Keratinocyte (primary cell): ENCODE data around the gene SDF2L1. TPM values are rescaled to one million over a fixed set of nuclear protein-coding genes. Genes with fewer than 3 reads are reported as not detected.

Experiments
- DNase-seq: peaks from one replicate; pipeline ENCODE4 v3.0.0-alpha.2; 2011; ENCODE audit warnings: low read depth, missing footprints, low spot score
- FAIRE-seq: peaks from 2 replicates; lab custom pipeline; 2011; peaks lifted over from hg19 to GRCh38; lab: Jason Lieb, UNC
- H2AFZ ChIP-seq: 2 replicates; pipeline ENCODE4 v1.6.0; 2012; ENCODE audit warnings: low read length, control low read depth, inconsistent platforms; ENCODE audit not compliant: control insufficient read depth
- H3K27ac ChIP-seq: 2 replicates; pipeline ENCODE4 v1.5.1; 2011; ENCODE audit warnings: low read length; ENCODE audit not compliant: control insufficient read depth, insufficient read depth
- H3K27me3 ChIP-seq: 3 replicates; pipeline ENCODE4 v1.6.0; 2011; ENCODE audit warnings: low read length; ENCODE audit not compliant: control insufficient read depth, insufficient read depth; ENCODE audit errors: extremely low read depth
- H3K36me3 ChIP-seq, 2 experiments: 2 replicates in 1 of 2; 3 replicates in 1 of 2; pipeline ENCODE4 v1.5.1; 2011; ENCODE audit warnings: low read length in 2 of 2, mild to moderate bottlenecking in 1 of 2; ENCODE audit not compliant: control insufficient read depth in 2 of 2, insufficient read depth in 2 of 2; ENCODE audit errors: extremely low read depth in 1 of 2
- H3K4me1 ChIP-seq: 3 replicates; pipeline ENCODE4 v1.5.1; 2011; ENCODE audit warnings: low read length; ENCODE audit not compliant: control insufficient read depth, insufficient read depth; ENCODE audit errors: extremely low read depth
- H3K4me2 ChIP-seq: 3 replicates; pipeline ENCODE4 v1.6.0; 2011; ENCODE audit warnings: low read depth, low read length; ENCODE audit not compliant: control insufficient read depth, insufficient read depth; ENCODE audit errors: extremely low read depth
- H3K4me3 ChIP-seq, 3 experiments: fragments of 200-600 bp in 1 of 3; sonication (generic) in 1 of 3; 2 replicates in 2 of 3; 3 replicates in 1 of 3; pipeline ENCODE4 v1.5.1; 2011 to 2016; ENCODE audit warnings: low read length in 3 of 3, mild to moderate bottlenecking in 3 of 3, control low read depth in 2 of 3, inconsistent platforms in 1 of 3, low read depth in 1 of 3, mixed read lengths in 1 of 3, mixed run types in 1 of 3, moderate library complexity in 1 of 3; ENCODE audit not compliant: control insufficient read depth in 2 of 3, insufficient read depth in 2 of 3; ENCODE audit errors: extremely low read depth in 1 of 3
- H3K79me2 ChIP-seq: 2 replicates; pipeline ENCODE4 v1.6.0; 2012; ENCODE audit warnings: low read length; ENCODE audit not compliant: control insufficient read depth, insufficient read depth
- H3K9ac ChIP-seq: 3 replicates; pipeline ENCODE4 v1.6.0; 2011; ENCODE audit warnings: low read length; ENCODE audit not compliant: control insufficient read depth, insufficient read depth; ENCODE audit errors: extremely low read depth
- H3K9me1 ChIP-seq: 3 replicates; pipeline ENCODE4 v1.6.0; 2011; ENCODE audit warnings: low read length; ENCODE audit not compliant: control insufficient read depth, insufficient read depth; ENCODE audit errors: extremely low read depth
- H3K9me3 ChIP-seq: 2 replicates; pipeline ENCODE4 v1.5.1; 2012; ENCODE audit warnings: low read depth, low read length; ENCODE audit not compliant: control insufficient read depth
- H4K20me1 ChIP-seq: 3 replicates; pipeline ENCODE4 v1.6.0; 2011; ENCODE audit warnings: low read length; ENCODE audit not compliant: control insufficient read depth, insufficient read depth; ENCODE audit errors: extremely low read depth
- EZH2 ChIP-seq: IDR thresholded peaks from one replicate; pipeline ENCODE4 v1.6.1; 2012; ENCODE audit warnings: inconsistent platforms, mild to moderate bottlenecking, low read length, moderate library complexity
- dilution Hi-C: fragments of 300-500 bp; cut with MboI; formaldehyde crosslinking; loops from one replicate; pipeline ENCODE4 v1.7.0; 2020; ENCODE audit warnings: low sequenced_read_pairs; ENCODE audit not compliant: extremely low pct_ligation_motif_present
- polyA plus RNA-seq, 5 experiments: library from polyadenylated mRNA; depleted of rRNA in 3 of 5; stranded (reverse) in 3 of 5; stranded (forward) in 1 of 5; unstranded in 1 of 5; fragments of >200 nt; gene quantifications; 1 replicate in 1 of 5; 2 replicates in 3 of 5; 3 replicates in 1 of 5; pipeline versions ENCODE4 v1.2.1 to v1.2.3, GENCODE V29; 2011 to 2012; ENCODE audit warnings: missing spikeins in 2 of 5, low read depth in 1 of 5, low replicate concordance in 1 of 5
- TF ChIP-seq, protein P1 (sequence below), 3 experiments: IDR thresholded peaks in 1 of 3; conservative IDR thresholded peaks in 1 of 3; optimal IDR thresholded peaks in 1 of 3; 2 replicates in 2 of 3; 3 replicates in 1 of 3; pipeline versions ENCODE3 to v1.5.1; 2011; ENCODE audit warnings: low read length in 3 of 3, mild to moderate bottlenecking in 3 of 3, moderate library complexity in 2 of 3, control low read depth in 1 of 3, inconsistent platforms in 1 of 3; ENCODE audit not compliant: insufficient read depth in 2 of 3; ENCODE audit errors: extremely low read depth in 1 of 3

SDF2L1 gene
- polyA plus RNA-seq, 1 donor (not counting 4 experiments of a cell fraction or from before 2014, with no cell fraction given) = 25.6 TPM

DNA sequence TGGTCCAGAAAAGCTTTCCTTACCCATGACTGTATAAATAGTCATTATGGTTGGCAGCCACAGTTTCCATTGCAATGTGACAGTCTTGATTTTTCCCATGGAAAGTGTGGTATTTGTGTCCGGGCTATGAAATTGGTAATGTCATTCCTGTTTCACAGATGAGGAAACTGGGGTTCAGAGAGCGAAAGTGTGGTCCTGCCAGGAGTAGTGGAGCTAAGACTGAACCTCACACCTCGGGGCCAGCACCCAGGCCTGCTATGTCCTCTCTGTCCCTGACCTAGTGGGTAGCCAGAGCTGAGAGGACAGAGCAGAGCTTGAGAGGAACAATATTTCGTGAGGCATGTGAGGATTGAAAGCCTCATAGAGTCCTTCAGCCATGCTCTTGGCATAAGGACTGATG lies 11.1 kb upstream of the SDF2L1 start:
- Histone ChIP-seq H3K79me2 (peaks cover 35% of the 10 kb centered on the region), H4K20me1 (peaks cover 3% of the 10 kb centered on the region), H3K9me1 (no peaks in the 10 kb centered on the region), H3K4me2 (no peak overlapping the region), H3K27me3 (no peaks in the 10 kb centered on the region), H3K36me3 (peaks cover 6 to 13% of the 10 kb centered on the region in 2 experiments), H3K9ac (no peak overlapping the region), H3K4me3 (no peak overlapping the region), H2AFZ (no peak overlapping the region), H3K4me1 (peaks cover 12% of the 10 kb centered on the region), H3K27ac (no peak overlapping the region), H3K9me3 (no peaks in the 10 kb centered on the region)
- TF ChIP-seq, protein P1, sequence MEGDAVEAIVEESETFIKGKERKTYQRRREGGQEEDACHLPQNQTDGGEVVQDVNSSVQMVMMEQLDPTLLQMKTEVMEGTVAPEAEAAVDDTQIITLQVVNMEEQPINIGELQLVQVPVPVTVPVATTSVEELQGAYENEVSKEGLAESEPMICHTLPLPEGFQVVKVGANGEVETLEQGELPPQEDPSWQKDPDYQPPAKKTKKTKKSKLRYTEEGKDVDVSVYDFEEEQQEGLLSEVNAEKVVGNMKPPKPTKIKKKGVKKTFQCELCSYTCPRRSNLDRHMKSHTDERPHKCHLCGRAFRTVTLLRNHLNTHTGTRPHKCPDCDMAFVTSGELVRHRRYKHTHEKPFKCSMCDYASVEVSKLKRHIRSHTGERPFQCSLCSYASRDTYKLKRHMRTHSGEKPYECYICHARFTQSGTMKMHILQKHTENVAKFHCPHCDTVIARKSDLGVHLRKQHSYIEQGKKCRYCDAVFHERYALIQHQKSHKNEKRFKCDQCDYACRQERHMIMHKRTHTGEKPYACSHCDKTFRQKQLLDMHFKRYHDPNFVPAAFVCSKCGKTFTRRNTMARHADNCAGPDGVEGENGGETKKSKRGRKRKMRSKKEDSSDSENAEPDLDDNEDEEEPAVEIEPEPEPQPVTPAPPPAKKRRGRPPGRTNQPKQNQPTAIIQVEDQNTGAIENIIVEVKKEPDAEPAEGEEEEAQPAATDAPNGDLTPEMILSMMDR (optimal IDR thresholded peaks at IDR 0.05 in 1 of 3, IDR thresholded peaks at IDR 0.05 in 1 of 3, conservative IDR thresholded peaks at IDR 0.05 in 1 of 3; ENCODE audit: extremely low read depth in 1 of 3, insufficient read depth in 2 of 3, low read length in 3 of 3) = no peak
- no peak for TF ChIP-seq EZH2
- DNase-seq (no peak), FAIRE-seq (no peak)
- dilution Hi-C loops = no loop called here

DNA sequence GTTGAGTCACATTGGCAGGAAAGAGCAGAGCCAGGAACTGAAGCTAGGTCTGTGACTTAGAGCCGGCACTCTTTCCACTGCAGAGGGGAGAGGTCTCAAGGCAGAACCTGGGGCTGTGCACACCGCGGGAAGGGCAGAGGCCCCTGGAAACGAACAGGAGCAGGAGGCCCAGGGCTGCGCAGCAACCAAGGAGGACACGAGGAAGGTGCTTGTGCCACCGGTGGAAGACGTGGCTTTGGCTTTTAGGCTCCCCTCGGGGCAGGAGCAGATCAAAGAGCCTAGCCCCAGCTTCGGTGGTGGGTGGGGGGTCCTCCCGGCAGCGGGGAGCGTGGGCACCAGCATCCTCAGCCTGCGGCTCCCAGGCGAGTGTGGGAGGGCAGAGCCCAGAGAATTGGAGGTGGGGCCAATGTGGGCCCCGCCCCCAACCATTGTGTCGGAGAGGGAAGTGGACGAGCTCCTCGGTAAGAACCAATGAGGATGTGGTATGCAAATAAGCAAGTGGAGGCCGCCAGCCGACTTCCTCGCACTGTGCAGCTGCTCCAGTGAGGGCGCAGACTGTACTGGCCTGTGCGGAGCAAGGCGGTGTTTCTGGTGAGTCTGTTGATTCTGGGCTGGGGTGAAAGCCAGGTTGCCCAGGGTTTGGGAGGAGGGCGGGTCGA lies 9.7 kb upstream of the SDF2L1 start, which contains the start of gene CCDC116:
CCDC116 (plus strand) TSS at position 524 of the 659 bp plus-strand sequence. CDS start 422 bp downstream, outside the sequence.
- DNase-seq (no peak), FAIRE-seq (no peak)
- Histone ChIP-seq H2AFZ (no peak within 1 kb of the TSS), H3K79me2 (peaks cover 23% of the 10 kb centered on the region), H3K4me3 (no peak within 1 kb of the TSS), H3K9me1 (no peaks in the 10 kb centered on the region), H3K27me3 (no peaks in the 10 kb centered on the region), H3K27ac (no peak within 1 kb of the TSS), H3K9me3 (no peaks in the 10 kb centered on the region), H3K36me3 (peaks cover 2 to 12% of the 10 kb centered on the region in 2 experiments), H4K20me1 (no peaks in the 10 kb centered on the region), H3K4me2 (no peak within 1 kb of the TSS), H3K4me1 (peaks cover 12% of the 10 kb centered on the region), H3K9ac (no peak within 1 kb of the TSS)
- TF ChIP-seq, protein P1 (optimal IDR thresholded peaks at IDR 0.05 in 1 of 3, IDR thresholded peaks at IDR 0.05 in 1 of 3, conservative IDR thresholded peaks at IDR 0.05 in 1 of 3; ENCODE audit: extremely low read depth in 1 of 3, insufficient read depth in 2 of 3, low read length in 3 of 3) = no peak
- no peak for TF ChIP-seq EZH2
- dilution Hi-C loops = no loop called here
